Measurements from ENCODE around the gene GREM2.

Gene GREM2

GRCh38 chr1:240503558-240503957 is 108.4 kb downstream of the GREM2 start:
- Histone ChIP-seq H3K36me3 (ENCODE audit: control insufficient read depth in 4 of 4, insufficient read depth in 4 of 4, low read length in 3 of 4) (no peaks in the 10 kb centered on the region), H3K27ac (ENCODE audit: insufficient read depth in 1 of 2, low read depth in 1 of 2, low read length in 2 of 2, poor library complexity in 1 of 2, severe bottlenecking in 2 of 2) (no peak overlapping the region), H3K4me1 (ENCODE audit: control extremely low read depth in 1 of 4, control insufficient read depth in 4 of 4, insufficient read depth in 4 of 4, low read length in 3 of 4) (peaks cover 0 to 15% (median 0%) of the 10 kb centered on the region in 4 experiments), H3K27me3 (replicated peaks in 2 of 5; ENCODE audit: control insufficient read depth in 4 of 5, insufficient read depth in 5 of 5, low read length in 4 of 5) (peaks cover 0 to 2% (median 0%) of the 10 kb centered on the region in 5 experiments), H3K4me3 (ENCODE audit: control insufficient read depth in 1 of 7, extremely low read depth in 1 of 7, insufficient read depth in 4 of 7, low read depth in 2 of 7, low read length in 6 of 7) (no peak overlapping the region), H3K9me3 (ENCODE audit: control extremely low read depth in 1 of 5, control insufficient read depth in 4 of 5, insufficient read depth in 2 of 5, low read depth in 1 of 5, low read length in 4 of 5) (peaks cover 0 to 3% (median 0%) of the 10 kb centered on the region in 5 experiments)
- ChIA-PET POLR2A (no interaction called here), CTCF (no interaction called here)
- WGBS (ENCODE audit: insufficient coverage): no CpG with 5 or more reads among the region's 1 CpG
- DNase-seq: no peak

GRCh38 chr1:240503036-240503435 is 108.9 kb downstream of the GREM2 start:
- POLR2A ChIA-PET: no interaction called here
- CTCF ChIA-PET: no interaction called here

GRCh38 chr1:240501115-240501514 is 110.8 kb downstream of the GREM2 start:
- H3K4me3 ChIP-seq (ENCODE audit: control insufficient read depth in 1 of 7, extremely low read depth in 1 of 7, insufficient read depth in 4 of 7, low read depth in 2 of 7, low read length in 6 of 7): no peak overlapping the region
- 60% methylated on average over 1 of the region's 2 CpGs for WGBS (ENCODE audit: insufficient coverage)
- peaks cover 0 to 3% (median 0%) of the 10 kb centered on the region in 5 experiments for H3K9me3 ChIP-seq (ENCODE audit: control extremely low read depth in 1 of 5, control insufficient read depth in 4 of 5, insufficient read depth in 2 of 5, low read depth in 1 of 5, low read length in 4 of 5)
- H3K27me3 ChIP-seq (replicated peaks in 2 of 5; ENCODE audit: control insufficient read depth in 4 of 5, insufficient read depth in 5 of 5, low read length in 4 of 5): peaks cover 0 to 2% (median 0%) of the 10 kb centered on the region in 5 experiments
- ChIA-PET CTCF (interaction anchor here (0.9 kb wide), 1 partner anchor 9 kb away, joined by 3 read pairs; no protein-coding TSS in a partner anchor), POLR2A (no interaction called here)
- DNase-seq: no peak
- no peak overlapping the region for H3K27ac ChIP-seq (ENCODE audit: insufficient read depth in 1 of 2, low read depth in 1 of 2, low read length in 2 of 2, poor library complexity in 1 of 2, severe bottlenecking in 2 of 2)
- H3K36me3 ChIP-seq (ENCODE audit: control insufficient read depth in 4 of 4, insufficient read depth in 4 of 4, low read length in 3 of 4): no peaks in the 10 kb centered on the region
- peaks cover 0 to 19% (median 0%) of the 10 kb centered on the region in 4 experiments for H3K4me1 ChIP-seq (ENCODE audit: control extremely low read depth in 1 of 4, control insufficient read depth in 4 of 4, insufficient read depth in 4 of 4, low read length in 3 of 4)

More at GRCh38 chr1:240503036-240503435, 108.9 kb downstream of the GREM2 start:
- WGBS (ENCODE audit: insufficient coverage): 96% methylated on average over 4 of the region's 4 CpGs
- H3K36me3 ChIP-seq (ENCODE audit: control insufficient read depth in 4 of 4, insufficient read depth in 4 of 4, low read length in 3 of 4): no peaks in the 10 kb centered on the region
- H3K27ac ChIP-seq (ENCODE audit: insufficient read depth in 1 of 2, low read depth in 1 of 2, low read length in 2 of 2, poor library complexity in 1 of 2, severe bottlenecking in 2 of 2): no peak overlapping the region
- H3K9me3 ChIP-seq (ENCODE audit: control extremely low read depth in 1 of 5, control insufficient read depth in 4 of 5, insufficient read depth in 2 of 5, low read depth in 1 of 5, low read length in 4 of 5): peaks cover 0 to 3% (median 0%) of the 10 kb centered on the region in 5 experiments
- H3K4me1 ChIP-seq (ENCODE audit: control extremely low read depth in 1 of 4, control insufficient read depth in 4 of 4, insufficient read depth in 4 of 4, low read length in 3 of 4): peaks cover 0 to 19% (median 0%) of the 10 kb centered on the region in 4 experiments
- no peak for DNase-seq
- H3K27me3 ChIP-seq (replicated peaks in 2 of 5; ENCODE audit: control insufficient read depth in 4 of 5, insufficient read depth in 5 of 5, low read length in 4 of 5): peaks cover 0 to 2% (median 0%) of the 10 kb centered on the region in 5 experiments
- no peak overlapping the region for H3K4me3 ChIP-seq (ENCODE audit: control insufficient read depth in 1 of 7, extremely low read depth in 1 of 7, insufficient read depth in 4 of 7, low read depth in 2 of 7, low read length in 6 of 7)

- H3K27ac ChIP-seq (ENCODE audit: insufficient read depth in 1 of 2, low read depth in 1 of 2, low read length in 2 of 2, poor library complexity in 1 of 2, severe bottlenecking in 2 of 2): no peak overlapping the region
- no peak overlapping the region for H3K4me3 ChIP-seq (ENCODE audit: control insufficient read depth in 1 of 7, extremely low read depth in 1 of 7, insufficient read depth in 4 of 7, low read depth in 2 of 7, low read length in 6 of 7)
- peaks cover 0 to 2% (median 0%) of the 10 kb centered on the region in 5 experiments for H3K27me3 ChIP-seq (replicated peaks in 2 of 5; ENCODE audit: control insufficient read depth in 4 of 5, insufficient read depth in 5 of 5, low read length in 4 of 5)
- H3K9me3 ChIP-seq (ENCODE audit: control extremely low read depth in 1 of 5, control insufficient read depth in 4 of 5, insufficient read depth in 2 of 5, low read depth in 1 of 5, low read length in 4 of 5): peaks cover 0 to 3% (median 0%) of the 10 kb centered on the region in 5 experiments
- 94% methylated on average over 3 of the region's 4 CpGs for WGBS (ENCODE audit: insufficient coverage)
- peaks cover 0 to 19% (median 0%) of the 10 kb centered on the region in 4 experiments for H3K4me1 ChIP-seq (ENCODE audit: control extremely low read depth in 1 of 4, control insufficient read depth in 4 of 4, insufficient read depth in 4 of 4, low read length in 3 of 4)
- ChIA-PET POLR2A (no interaction called here), CTCF (no interaction called here)
- no peak for DNase-seq
- no peaks in the 10 kb centered on the region for H3K36me3 ChIP-seq (ENCODE audit: control insufficient read depth in 4 of 4, insufficient read depth in 4 of 4, low read length in 3 of 4)
These were observed 111.3 kb downstream of the GREM2 start for GRCh38 chr1:240500647-240501046.

GRCh38 chr1:240499012-240499411 is 112.9 kb downstream of the GREM2 start:
- peaks cover 0 to 19% (median 0%) of the 10 kb centered on the region in 4 experiments for H3K4me1 ChIP-seq (ENCODE audit: control extremely low read depth in 1 of 4, control insufficient read depth in 4 of 4, insufficient read depth in 4 of 4, low read length in 3 of 4)
- H3K9me3 ChIP-seq (ENCODE audit: control extremely low read depth in 1 of 5, control insufficient read depth in 4 of 5, insufficient read depth in 2 of 5, low read depth in 1 of 5, low read length in 4 of 5): peaks cover 0 to 3% (median 0%) of the 10 kb centered on the region in 5 experiments
- DNase-seq: peak in 2 of 3 donors; percentile 4 to 6
- peaks cover 0 to 2% (median 0%) of the 10 kb centered on the region in 5 experiments for H3K27me3 ChIP-seq (replicated peaks in 2 of 5; ENCODE audit: control insufficient read depth in 4 of 5, insufficient read depth in 5 of 5, low read length in 4 of 5)
- 100% methylated on average over 1 of the region's 2 CpGs for WGBS (ENCODE audit: insufficient coverage)
- ChIA-PET POLR2A (no interaction called here), CTCF (no interaction called here)
- no peak overlapping the region for H3K27ac ChIP-seq (ENCODE audit: insufficient read depth in 1 of 2, low read depth in 1 of 2, low read length in 2 of 2, poor library complexity in 1 of 2, severe bottlenecking in 2 of 2)
- H3K36me3 ChIP-seq (ENCODE audit: control insufficient read depth in 4 of 4, insufficient read depth in 4 of 4, low read length in 3 of 4): no peaks in the 10 kb centered on the region
- H3K4me3 ChIP-seq (ENCODE audit: control insufficient read depth in 1 of 7, extremely low read depth in 1 of 7, insufficient read depth in 4 of 7, low read depth in 2 of 7, low read length in 6 of 7): no peak overlapping the region

GRCh38 chr1:240498335-240498734 is 113.6 kb downstream of the GREM2 start:
- CTCF ChIA-PET: no interaction called here

GRCh38 chr1:240497908-240498307 is 114.0 kb downstream of the GREM2 start:
- H3K36me3 ChIP-seq (ENCODE audit: control insufficient read depth in 4 of 4, insufficient read depth in 4 of 4, low read length in 3 of 4): no peaks in the 10 kb centered on the region
- H3K4me1 ChIP-seq (ENCODE audit: control extremely low read depth in 1 of 4, control insufficient read depth in 4 of 4, insufficient read depth in 4 of 4, low read length in 3 of 4): peaks cover 0 to 15% (median 0%) of the 10 kb centered on the region in 4 experiments
- no peak for DNase-seq
- peaks cover 0 to 3% (median 0%) of the 10 kb centered on the region in 5 experiments for H3K9me3 ChIP-seq (ENCODE audit: control extremely low read depth in 1 of 5, control insufficient read depth in 4 of 5, insufficient read depth in 2 of 5, low read depth in 1 of 5, low read length in 4 of 5)
- H3K4me3 ChIP-seq (ENCODE audit: control insufficient read depth in 1 of 7, extremely low read depth in 1 of 7, insufficient read depth in 4 of 7, low read depth in 2 of 7, low read length in 6 of 7): no peak overlapping the region
- no peak overlapping the region for H3K27ac ChIP-seq (ENCODE audit: insufficient read depth in 1 of 2, low read depth in 1 of 2, low read length in 2 of 2, poor library complexity in 1 of 2, severe bottlenecking in 2 of 2)
- 92% methylated on average over 2 of the region's 4 CpGs for WGBS (ENCODE audit: insufficient coverage)
- H3K27me3 ChIP-seq (replicated peaks in 2 of 5; ENCODE audit: control insufficient read depth in 4 of 5, insufficient read depth in 5 of 5, low read length in 4 of 5): peaks cover 0 to 9% (median 3%) of the 10 kb centered on the region in 5 experiments
- CTCF ChIA-PET: interaction anchor here (0.7 kb wide), 1 partner anchor 1524 kb away, joined by 3 read pairs; no protein-coding TSS in a partner anchor
- POLR2A ChIA-PET: no interaction called here

More at GRCh38 chr1:240498335-240498734, 113.6 kb downstream of the GREM2 start:
- no peak for DNase-seq
- no peak overlapping the region for H3K27ac ChIP-seq (ENCODE audit: insufficient read depth in 1 of 2, low read depth in 1 of 2, low read length in 2 of 2, poor library complexity in 1 of 2, severe bottlenecking in 2 of 2)
- H3K27me3 ChIP-seq (replicated peaks in 2 of 5; ENCODE audit: control insufficient read depth in 4 of 5, insufficient read depth in 5 of 5, low read length in 4 of 5): peaks cover 0 to 5% (median 2%) of the 10 kb centered on the region in 5 experiments
- peaks cover 0 to 17% (median 0%) of the 10 kb centered on the region in 4 experiments for H3K4me1 ChIP-seq (ENCODE audit: control extremely low read depth in 1 of 4, control insufficient read depth in 4 of 4, insufficient read depth in 4 of 4, low read length in 3 of 4)
- POLR2A ChIA-PET: no interaction called here
- H3K4me3 ChIP-seq (ENCODE audit: control insufficient read depth in 1 of 7, extremely low read depth in 1 of 7, insufficient read depth in 4 of 7, low read depth in 2 of 7, low read length in 6 of 7): no peak overlapping the region
- H3K36me3 ChIP-seq (ENCODE audit: control insufficient read depth in 4 of 4, insufficient read depth in 4 of 4, low read length in 3 of 4): no peaks in the 10 kb centered on the region
- WGBS (ENCODE audit: insufficient coverage): 97% methylated on average over 7 of the region's 8 CpGs
- peaks cover 0 to 3% (median 0%) of the 10 kb centered on the region in 5 experiments for H3K9me3 ChIP-seq (ENCODE audit: control extremely low read depth in 1 of 5, control insufficient read depth in 4 of 5, insufficient read depth in 2 of 5, low read depth in 1 of 5, low read length in 4 of 5)

Measured in common myeloid progenitor, CD34-positive (primary cell).